ENCODE data around the gene KNCN. TPM values are rescaled to one million over a fixed set of nuclear protein-coding genes. Genes with fewer than 3 reads are reported as not detected.

Gene KNCN
- total RNA-seq, 1 donor from 2014 or later: not detected

DNA sequence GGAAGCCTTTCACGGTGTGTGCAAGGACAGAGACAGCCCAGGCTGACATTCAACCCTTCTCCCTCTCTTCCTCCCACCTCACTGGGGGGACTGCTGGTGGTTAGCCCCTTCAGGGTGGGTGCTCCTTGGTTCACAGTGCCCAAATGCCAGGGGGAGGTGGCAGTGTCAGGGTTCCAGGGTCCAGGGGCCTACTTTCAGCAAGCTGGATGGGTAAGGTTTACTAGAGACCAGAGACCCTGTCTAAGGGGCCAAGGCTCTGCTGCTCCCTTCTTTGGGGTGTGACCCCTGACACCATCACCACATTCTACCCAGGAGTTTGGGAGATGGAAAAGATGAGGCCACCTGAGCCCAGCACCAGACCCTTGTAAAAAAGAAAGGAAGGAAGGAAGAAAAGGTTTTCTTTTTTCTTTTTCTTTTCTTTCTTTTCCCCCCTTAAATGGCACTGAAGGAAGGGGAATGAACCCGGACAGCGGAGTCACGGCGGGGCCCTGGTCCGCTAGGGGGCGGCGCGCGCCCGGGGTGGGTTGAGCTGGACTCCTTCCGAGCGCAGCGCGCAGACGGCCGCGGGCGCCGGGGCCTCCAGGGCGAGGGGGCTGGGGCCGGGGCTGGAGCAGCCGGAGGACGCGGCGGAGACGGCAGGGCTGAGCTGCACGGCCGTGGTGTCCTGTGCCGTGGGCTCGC is 18.8 kb downstream of the KNCN start:
- FAIRE-seq (no peak), DNase-seq (ENCODE audit: low read depth) (no peak)
- Histone ChIP-seq H3K4me3 (ENCODE audit: low read depth, low read length) (peak overlapping the region; percentile 19), H3K36me3 (ENCODE audit: control insufficient read depth, insufficient read depth, low read length) (no peaks in the 10 kb centered on the region), H3K27me3 (ENCODE audit: control insufficient read depth, insufficient read depth, low read length) (peaks cover 1% of the 10 kb centered on the region)
- TF ChIP-seq, protein P1, sequence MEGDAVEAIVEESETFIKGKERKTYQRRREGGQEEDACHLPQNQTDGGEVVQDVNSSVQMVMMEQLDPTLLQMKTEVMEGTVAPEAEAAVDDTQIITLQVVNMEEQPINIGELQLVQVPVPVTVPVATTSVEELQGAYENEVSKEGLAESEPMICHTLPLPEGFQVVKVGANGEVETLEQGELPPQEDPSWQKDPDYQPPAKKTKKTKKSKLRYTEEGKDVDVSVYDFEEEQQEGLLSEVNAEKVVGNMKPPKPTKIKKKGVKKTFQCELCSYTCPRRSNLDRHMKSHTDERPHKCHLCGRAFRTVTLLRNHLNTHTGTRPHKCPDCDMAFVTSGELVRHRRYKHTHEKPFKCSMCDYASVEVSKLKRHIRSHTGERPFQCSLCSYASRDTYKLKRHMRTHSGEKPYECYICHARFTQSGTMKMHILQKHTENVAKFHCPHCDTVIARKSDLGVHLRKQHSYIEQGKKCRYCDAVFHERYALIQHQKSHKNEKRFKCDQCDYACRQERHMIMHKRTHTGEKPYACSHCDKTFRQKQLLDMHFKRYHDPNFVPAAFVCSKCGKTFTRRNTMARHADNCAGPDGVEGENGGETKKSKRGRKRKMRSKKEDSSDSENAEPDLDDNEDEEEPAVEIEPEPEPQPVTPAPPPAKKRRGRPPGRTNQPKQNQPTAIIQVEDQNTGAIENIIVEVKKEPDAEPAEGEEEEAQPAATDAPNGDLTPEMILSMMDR (IDR thresholded peaks at IDR 0.05; ENCODE audit: insufficient read depth, low read length, severe bottlenecking): peak; percentile 63

DNA sequence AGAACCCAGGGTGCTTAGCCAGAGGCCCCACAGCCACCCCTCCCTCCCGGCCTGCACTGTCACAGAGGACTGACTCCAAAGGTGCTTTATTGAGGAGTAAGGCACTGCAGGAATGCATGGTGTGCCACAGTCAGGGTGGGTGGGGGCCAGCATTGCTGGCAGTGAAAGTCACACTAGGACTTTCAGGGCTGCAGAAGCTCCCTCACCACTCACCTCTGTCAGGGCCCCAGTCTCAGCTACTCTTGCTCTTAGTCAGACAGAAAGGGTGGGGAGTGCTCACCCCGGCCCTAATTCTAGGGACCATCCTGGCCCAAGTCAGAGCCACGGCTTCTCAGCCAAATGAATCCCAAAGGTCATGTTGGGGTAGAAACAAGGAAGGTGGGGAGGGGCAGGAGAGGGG is 19.4 kb downstream of the KNCN start:
- TF ChIP-seq, protein P1 (IDR thresholded peaks at IDR 0.05; ENCODE audit: insufficient read depth, low read length, severe bottlenecking): no peak
- Histone ChIP-seq H3K27me3 (ENCODE audit: control insufficient read depth, insufficient read depth, low read length) (peaks cover 1% of the 10 kb centered on the region), H3K4me3 (ENCODE audit: low read depth, low read length) (no peak overlapping the region), H3K36me3 (ENCODE audit: control insufficient read depth, insufficient read depth, low read length) (no peaks in the 10 kb centered on the region)
- no peak for DNase-seq (ENCODE audit: low read depth)
- FAIRE-seq: no peak

DNA sequence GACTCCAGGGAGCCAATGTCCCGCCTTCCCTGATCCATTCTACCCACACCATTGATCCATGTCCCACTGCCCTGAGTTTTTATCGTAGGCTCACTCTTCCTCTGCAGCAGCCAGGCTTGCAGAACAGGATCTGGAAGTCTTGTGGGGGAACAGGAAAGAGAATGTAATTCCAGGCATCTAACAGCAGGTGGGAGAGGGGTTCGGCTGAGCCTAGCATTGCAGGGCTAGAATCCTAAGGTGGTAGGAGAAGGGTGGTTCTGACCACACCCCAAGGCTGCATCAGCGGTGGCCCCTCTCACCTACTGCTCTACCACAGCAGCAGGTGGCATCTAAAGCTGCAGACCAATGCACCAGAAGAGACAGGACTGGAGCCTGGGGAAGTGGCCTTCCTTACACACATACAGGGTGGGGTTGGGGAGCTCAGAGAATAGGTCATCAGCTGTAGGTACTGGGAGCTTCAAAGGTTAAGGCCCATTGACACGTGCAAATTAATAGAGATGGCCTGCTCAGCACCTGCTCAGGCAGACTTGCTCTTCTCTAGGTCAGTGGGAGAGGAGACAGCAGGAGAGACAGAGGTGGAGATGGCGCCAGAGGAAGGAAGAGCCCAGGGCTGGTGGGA is 20.5 kb downstream of the KNCN start:
- peak; percentile 50 for DNase-seq (ENCODE audit: low read depth)
- Histone ChIP-seq H3K27me3 (ENCODE audit: control insufficient read depth, insufficient read depth, low read length) (no peaks in the 10 kb centered on the region), H3K4me3 (ENCODE audit: low read depth, low read length) (no peak overlapping the region), H3K36me3 (ENCODE audit: control insufficient read depth, insufficient read depth, low read length) (no peaks in the 10 kb centered on the region)
- TF ChIP-seq, protein P1 (IDR thresholded peaks at IDR 0.05; ENCODE audit: insufficient read depth, low read length, severe bottlenecking): peak; percentile 35
- FAIRE-seq: no peak

DNA sequence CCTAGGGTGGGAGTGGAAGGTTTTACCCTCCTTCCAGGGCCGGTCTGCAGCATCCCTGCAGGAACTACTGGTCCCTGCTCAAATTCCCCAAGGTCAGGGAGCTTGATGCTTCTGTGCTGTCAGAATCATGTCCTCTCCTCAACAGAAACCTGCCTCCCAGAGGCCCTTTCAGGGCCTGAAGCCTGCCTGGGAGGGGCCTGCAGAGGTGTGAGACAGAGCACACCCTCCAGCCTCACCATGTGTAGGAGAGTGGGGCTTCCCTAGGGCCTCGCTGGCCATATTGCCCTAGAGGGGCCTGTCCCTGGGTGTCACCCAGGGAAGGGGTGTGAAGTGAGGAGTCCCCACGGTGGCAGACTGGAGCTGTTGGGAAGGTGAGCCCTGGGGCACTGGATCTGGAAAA is 21.1 kb downstream of the KNCN start:
- DNase-seq (ENCODE audit: low read depth) (no peak), FAIRE-seq (no peak)
- no peaks in the 10 kb centered on the region for H3K27me3 ChIP-seq (ENCODE audit: control insufficient read depth, insufficient read depth, low read length)
- TF ChIP-seq, protein P1 (IDR thresholded peaks at IDR 0.05; ENCODE audit: insufficient read depth, low read length, severe bottlenecking): no peak
- no peaks in the 10 kb centered on the region for H3K36me3 ChIP-seq (ENCODE audit: control insufficient read depth, insufficient read depth, low read length)
- H3K4me3 ChIP-seq (ENCODE audit: low read depth, low read length): no peak overlapping the region

DNA sequence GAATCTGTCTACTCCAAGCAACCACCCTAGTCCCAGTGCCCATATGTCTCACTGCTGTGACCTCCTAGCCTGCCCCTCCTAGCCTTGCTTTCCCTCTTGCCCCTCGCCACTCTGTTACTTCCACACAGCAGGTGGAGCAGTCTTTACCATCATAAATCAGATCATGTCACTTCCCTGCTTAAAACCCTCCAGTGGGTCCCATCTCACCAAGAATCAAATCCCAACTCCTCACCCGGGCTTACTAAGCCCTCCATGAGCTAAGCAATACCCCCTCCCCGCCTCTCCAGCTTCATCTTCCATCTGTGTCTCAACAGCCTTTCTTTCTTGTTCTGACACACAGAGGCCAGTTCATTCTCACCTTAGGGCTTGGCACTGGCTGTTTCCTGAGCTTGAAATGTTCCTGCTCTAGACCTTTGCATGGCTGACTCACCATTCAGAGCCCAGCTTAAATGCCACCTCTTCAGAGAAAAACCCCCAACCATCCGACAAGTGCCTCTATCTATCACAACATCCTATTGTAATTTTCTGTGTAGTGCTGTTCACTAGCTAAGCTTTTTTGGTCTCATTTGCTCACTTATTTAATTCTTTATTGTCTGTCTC is 22.3 kb downstream of the KNCN start:
- Histone ChIP-seq H3K36me3 (ENCODE audit: control insufficient read depth, insufficient read depth, low read length) (no peaks in the 10 kb centered on the region), H3K4me3 (ENCODE audit: low read depth, low read length) (no peak overlapping the region), H3K27me3 (ENCODE audit: control insufficient read depth, insufficient read depth, low read length) (no peaks in the 10 kb centered on the region)
- TF ChIP-seq, protein P1 (IDR thresholded peaks at IDR 0.05; ENCODE audit: insufficient read depth, low read length, severe bottlenecking): no peak
- FAIRE-seq (no peak), DNase-seq (ENCODE audit: low read depth) (peak; percentile 79)
